ENCODE data around the gene DOCK10. TPM values are rescaled to one million over a fixed set of nuclear protein-coding genes. Genes with fewer than 3 reads are reported as not detected.

The DOCK10 gene
- total RNA-seq, 1 experiment from 2014 or later, result 2.9 TPM

DNA sequence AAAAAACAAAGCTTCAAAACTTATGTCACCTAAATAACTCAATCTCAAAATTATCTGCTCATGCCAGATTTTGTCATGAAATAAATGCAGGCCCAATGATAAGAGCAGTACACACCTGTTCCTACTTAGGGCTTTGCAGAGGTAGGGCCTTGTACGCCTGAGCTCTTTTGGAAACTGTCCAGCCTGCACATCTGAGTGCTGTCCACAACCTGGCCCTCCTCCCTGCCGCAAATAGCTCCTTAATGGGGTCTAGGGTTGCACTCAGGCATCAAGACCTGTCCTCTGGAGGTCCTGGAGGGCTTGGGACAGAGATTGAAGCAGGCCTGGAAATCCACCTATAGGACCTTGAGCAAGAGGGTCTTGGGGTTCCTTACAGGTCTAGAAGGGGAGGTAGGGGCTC, 210.7 kb downstream of the DOCK10 start (continued):
- no peak for TF ChIP-seq TCF7 (CRISPR knock-in tag; IDR thresholded peaks at IDR 0.05; ENCODE audit: low read depth)

DNA sequence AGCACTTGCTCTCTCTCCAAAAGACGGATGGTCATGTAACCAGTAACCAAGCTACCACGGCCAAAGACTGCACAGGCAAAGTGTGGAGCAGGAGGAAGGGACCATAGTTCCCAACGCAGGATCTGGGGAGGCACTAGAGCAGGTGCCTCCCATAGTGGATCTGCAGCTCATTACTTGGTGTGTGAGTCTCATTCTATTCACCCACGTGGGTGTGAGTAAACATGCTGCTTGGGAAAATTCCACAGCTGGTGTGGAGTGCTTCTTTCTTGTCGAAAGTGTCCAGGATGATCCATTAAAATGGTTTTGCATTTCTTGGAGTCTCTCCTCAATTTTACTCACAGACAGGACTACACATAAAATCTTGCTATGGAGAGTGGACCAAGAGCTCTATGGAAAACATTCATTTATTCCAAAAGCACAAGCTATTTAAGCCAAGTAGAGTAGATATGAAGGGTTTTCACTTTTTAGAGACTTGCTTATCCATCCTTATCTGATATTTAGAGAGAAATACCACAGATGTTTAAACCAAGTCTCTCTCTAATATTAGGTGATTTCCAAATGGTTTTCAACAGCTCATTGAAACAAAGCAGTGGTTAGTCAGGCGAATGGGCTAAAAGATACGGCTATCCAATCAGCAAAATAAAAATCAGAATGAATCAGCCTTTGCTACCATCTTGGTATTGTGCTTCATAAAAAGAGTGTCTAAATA, 221.8 kb downstream of the DOCK10 start:
- no peak overlapping the region for H3K4me3 Mint-ChIP-seq
- H3K4me1 Mint-ChIP-seq, result peaks cover 10% of the 10 kb centered on the region
- no peak overlapping the region for H3K27ac Mint-ChIP-seq
- no peaks in the 10 kb centered on the region for H3K9me3 Mint-ChIP-seq
- POLR2A ChIA-PET, result interaction anchor here (1.5 kb wide), 1 partner anchor 29 kb away, joined by 3 read pairs; no protein-coding TSS in a partner anchor
- no peaks in the 10 kb centered on the region for H3K36me3 Mint-ChIP-seq
- DNase-seq (ENCODE audit: low spot score) (no peak), ATAC-seq (no peak)
- H3K27me3 Mint-ChIP-seq (ENCODE audit: low read depth), result no peaks in the 10 kb centered on the region
- TF ChIP-seq ZNF232 (CRISPR knock-in tag; IDR thresholded peaks at IDR 0.05), result no peak
- TF ChIP-seq PRDM15 (CRISPR knock-in tag; IDR thresholded peaks at IDR 0.05), result no peak
- no peak for TF ChIP-seq ZNF425 (CRISPR knock-in tag; conservative IDR thresholded peaks at IDR 0.05)
- no peak for TF ChIP-seq CBFB (CRISPR knock-in tag; IDR thresholded peaks at IDR 0.05; ENCODE audit: low read depth)
- TF ChIP-seq MYBL2 (CRISPR knock-in tag; IDR thresholded peaks at IDR 0.05), result no peak
- no peak for TF ChIP-seq ARID4B (CRISPR knock-in tag; IDR thresholded peaks at IDR 0.05; ENCODE audit: borderline replicate concordance)
- TF ChIP-seq, protein P1, sequence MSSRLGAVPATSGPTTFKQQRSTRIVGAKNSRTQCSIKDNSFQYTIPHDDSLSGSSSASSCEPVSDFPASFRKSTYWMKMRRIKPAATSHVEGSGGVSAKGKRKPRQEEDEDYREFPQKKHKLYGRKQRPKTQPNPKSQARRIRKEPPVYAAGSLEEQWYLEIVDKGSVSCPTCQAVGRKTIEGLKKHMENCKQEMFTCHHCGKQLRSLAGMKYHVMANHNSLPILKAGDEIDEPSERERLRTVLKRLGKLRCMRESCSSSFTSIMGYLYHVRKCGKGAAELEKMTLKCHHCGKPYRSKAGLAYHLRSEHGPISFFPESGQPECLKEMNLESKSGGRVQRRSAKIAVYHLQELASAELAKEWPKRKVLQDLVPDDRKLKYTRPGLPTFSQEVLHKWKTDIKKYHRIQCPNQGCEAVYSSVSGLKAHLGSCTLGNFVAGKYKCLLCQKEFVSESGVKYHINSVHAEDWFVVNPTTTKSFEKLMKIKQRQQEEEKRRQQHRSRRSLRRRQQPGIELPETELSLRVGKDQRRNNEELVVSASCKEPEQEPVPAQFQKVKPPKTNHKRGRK (CRISPR knock-in tag; IDR thresholded peaks at IDR 0.05; ENCODE audit: borderline replicate concordance), result no peak
- TF ChIP-seq, protein P2, sequence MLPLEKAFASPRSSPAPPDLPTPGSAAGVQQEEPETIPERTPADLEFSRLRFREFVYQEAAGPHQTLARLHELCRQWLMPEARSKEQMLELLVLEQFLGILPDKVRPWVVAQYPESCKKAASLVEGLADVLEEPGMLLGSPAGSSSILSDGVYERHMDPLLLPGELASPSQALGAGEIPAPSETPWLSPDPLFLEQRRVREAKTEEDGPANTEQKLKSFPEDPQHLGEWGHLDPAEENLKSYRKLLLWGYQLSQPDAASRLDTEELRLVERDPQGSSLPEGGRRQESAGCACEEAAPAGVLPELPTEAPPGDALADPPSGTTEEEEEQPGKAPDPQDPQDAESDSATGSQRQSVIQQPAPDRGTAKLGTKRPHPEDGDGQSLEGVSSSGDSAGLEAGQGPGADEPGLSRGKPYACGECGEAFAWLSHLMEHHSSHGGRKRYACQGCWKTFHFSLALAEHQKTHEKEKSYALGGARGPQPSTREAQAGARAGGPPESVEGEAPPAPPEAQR (CRISPR knock-in tag; IDR thresholded peaks at IDR 0.05), result no peak
- TF ChIP-seq STAT6 (CRISPR knock-in tag; conservative IDR thresholded peaks at IDR 0.05; ENCODE audit: low read depth), result no peak
- CTCF ChIA-PET, result interaction anchor here (1.1 kb wide), 1 partner anchor 179 kb away, joined by 3 read pairs; no protein-coding TSS in a partner anchor
